Measurements from ENCODE around the gene SMIM33. TPM values are rescaled to one million over a fixed set of nuclear protein-coding genes. Genes with fewer than 3 reads are reported as not detected.
"Not testable (repeated sequence)": the region's sequence is repeated elsewhere in the genome, so short reads cannot be mapped to it uniquely, and the experiment has no call there.

The SMIM33 gene
- total RNA-seq, 1 donor from 2014 or later, result not detected

DNA sequence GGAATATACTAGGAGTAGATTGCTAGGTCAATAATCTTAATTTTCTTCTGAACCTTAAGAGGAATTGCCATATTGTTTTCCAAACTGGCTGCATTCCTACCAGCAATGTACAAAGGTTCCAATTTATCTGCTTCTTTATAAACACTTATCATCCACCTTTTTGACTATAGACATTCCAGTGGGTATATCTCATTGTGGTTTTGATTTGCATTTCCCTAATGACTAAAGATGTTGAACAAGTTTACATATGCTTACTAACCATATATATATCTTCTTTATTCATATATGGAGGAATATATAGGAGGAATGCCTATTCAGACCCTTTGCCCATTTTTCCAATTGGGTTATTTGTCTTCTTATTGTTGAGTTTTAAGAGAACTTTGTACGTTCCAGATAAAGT lies 39.1 kb upstream of the SMIM33 start:
- H3K36me3 ChIP-seq, result peaks cover 15 to 32% of the 10 kb centered on the region in 2 donors
- no peaks in the 10 kb centered on the region for H3K9me3 ChIP-seq
- H3K4me3 ChIP-seq, result no peak overlapping the region
- H3K4me1 ChIP-seq, result peaks cover 0 to 2% of the 10 kb centered on the region in 2 donors
- intact Hi-C loops (cut with DNase I), result no loop called here
- H3K27me3 ChIP-seq, result no peaks in the 10 kb centered on the region
- no peak overlapping the region for H3K27ac ChIP-seq
- DNase-seq (ENCODE audit: low spot score in 2 of 2), result no peak
- TF ChIP-seq, protein P1, sequence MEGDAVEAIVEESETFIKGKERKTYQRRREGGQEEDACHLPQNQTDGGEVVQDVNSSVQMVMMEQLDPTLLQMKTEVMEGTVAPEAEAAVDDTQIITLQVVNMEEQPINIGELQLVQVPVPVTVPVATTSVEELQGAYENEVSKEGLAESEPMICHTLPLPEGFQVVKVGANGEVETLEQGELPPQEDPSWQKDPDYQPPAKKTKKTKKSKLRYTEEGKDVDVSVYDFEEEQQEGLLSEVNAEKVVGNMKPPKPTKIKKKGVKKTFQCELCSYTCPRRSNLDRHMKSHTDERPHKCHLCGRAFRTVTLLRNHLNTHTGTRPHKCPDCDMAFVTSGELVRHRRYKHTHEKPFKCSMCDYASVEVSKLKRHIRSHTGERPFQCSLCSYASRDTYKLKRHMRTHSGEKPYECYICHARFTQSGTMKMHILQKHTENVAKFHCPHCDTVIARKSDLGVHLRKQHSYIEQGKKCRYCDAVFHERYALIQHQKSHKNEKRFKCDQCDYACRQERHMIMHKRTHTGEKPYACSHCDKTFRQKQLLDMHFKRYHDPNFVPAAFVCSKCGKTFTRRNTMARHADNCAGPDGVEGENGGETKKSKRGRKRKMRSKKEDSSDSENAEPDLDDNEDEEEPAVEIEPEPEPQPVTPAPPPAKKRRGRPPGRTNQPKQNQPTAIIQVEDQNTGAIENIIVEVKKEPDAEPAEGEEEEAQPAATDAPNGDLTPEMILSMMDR (IDR thresholded peaks at IDR 0.05), result no peak

DNA sequence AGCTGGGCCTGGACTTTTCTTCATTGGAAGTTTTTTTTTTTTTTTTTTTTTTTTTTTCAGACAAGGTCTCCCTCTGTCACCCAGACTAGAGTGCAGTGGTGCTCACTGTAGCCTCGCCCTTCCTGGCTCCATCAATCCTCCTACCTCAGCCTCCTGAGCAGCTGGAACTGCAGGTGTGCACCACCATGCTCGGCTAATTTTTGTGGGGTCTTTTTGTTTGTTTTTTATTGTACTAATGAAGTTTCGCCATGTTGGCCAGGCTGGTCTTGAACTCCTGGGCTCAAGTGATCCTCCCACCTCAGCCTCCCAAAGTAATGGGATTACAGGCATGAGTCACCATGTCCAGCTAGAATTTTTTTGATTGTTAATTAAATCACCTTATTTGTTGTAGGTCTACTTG lies 35.1 kb upstream of the SMIM33 start:
- H3K36me3 ChIP-seq, result peaks cover 4 to 24% of the 10 kb centered on the region in 2 donors
- no peaks in the 10 kb centered on the region for H3K27me3 ChIP-seq
- H3K4me1 ChIP-seq, result peaks cover 5 to 9% of the 10 kb centered on the region in 2 donors
- intact Hi-C loops (cut with DNase I), result loop anchor here (5.0 kb wide), 1 partner anchor 127 kb away; the partner anchor contains the start of gene UBE2D2
- TF ChIP-seq, protein P1 (IDR thresholded peaks at IDR 0.05), result no peak
- H3K4me3 ChIP-seq, result no peak overlapping the region
- no peak overlapping the region for H3K27ac ChIP-seq
- no peaks in the 10 kb centered on the region for H3K9me3 ChIP-seq
- peak in 1 of 2 donors; percentile 51 for DNase-seq (ENCODE audit: low spot score in 2 of 2)

DNA sequence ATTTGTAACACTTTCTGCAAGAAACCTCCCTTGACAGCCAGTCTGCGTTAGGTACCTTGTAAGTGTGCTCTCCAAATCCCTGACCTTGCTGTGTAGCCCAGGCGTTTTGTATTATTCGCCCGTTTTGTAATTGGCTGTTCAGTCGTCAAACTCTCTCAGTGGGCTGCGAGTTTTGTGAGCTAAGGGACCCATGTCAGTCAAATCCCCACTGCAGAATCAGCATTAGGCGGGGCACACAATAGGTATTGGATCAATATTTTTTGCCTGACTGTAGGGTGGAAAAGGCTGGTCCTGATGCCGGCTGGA lies 32.1 kb upstream of the SMIM33 start:
- Histone ChIP-seq H3K9me3 (no peaks in the 10 kb centered on the region), H3K4me1 (peaks cover 5 to 9% of the 10 kb centered on the region in 2 donors), H3K27me3 (no peaks in the 10 kb centered on the region), H3K36me3 (peaks cover 0 to 10% of the 10 kb centered on the region in 2 donors), H3K4me3 (peak overlapping the region; percentile 69 to 74), H3K27ac (peak overlapping the region; percentile 90 to 94)
- no peak for DNase-seq (ENCODE audit: low spot score in 2 of 2)
- intact Hi-C loops (cut with DNase I), result loop anchor here (1.0 to 5.0 kb wide), 4 partner anchors 34 to 124 kb away; partner anchors contain the start of genes SPATA24, STING1 and UBE2D2
- TF ChIP-seq, protein P1 (IDR thresholded peaks at IDR 0.05), result no peak

DNA sequence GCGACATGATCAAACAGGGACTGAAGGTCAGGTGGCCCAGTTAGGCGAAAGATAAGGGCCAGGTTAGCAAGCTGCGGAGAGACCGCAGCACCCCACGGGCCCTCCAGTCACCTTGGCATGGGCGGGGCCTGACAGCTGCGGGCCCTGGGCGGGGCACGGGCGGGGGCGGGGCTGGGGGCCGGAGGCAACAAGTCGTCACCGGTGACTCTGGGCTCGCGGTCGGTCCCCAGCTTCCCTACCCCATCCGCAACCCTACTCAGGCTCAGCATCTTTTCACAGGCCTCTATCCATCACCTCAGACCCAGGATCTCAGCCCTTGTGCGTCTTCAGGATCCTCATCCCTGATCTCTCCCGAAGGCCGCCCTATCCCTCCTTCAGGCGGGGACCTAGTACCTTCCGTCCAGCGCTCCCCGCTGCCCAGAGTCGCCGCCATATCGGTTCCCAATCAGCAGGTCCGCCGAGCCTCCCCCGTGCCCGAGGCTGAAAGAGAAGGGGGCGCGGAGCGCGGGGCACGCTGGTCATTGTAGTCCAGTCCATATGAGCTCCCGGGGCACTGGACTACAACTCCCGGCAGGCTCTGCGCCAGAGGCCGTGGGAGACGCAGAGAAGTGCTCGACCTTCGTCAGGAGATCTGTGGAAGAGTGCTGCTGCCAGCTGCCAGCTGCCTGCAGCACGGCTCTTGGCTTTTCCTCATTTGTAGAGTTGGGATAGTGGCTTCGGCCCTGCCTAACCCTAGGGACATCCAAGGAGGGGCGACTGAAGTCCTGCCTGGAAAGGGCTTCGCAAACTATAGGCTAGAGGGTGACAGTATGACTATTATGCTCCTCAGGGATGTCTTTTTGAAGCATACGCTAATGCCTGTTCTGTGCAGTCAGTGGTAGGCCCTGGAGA lies 31.5 kb upstream of the SMIM33 start, which contains the start of gene DNAJC18:
DNAJC18 (minus strand) TSS at position 513 of the 891 bp plus-strand sequence; CDS start at position 433, 80 bp downstream.
- intact Hi-C loops (cut with DNase I), result loop anchor here (1.0 to 5.0 kb wide), 4 partner anchors 34 to 123 kb away; partner anchors contain the start of genes SPATA24, STING1 and UBE2D2
- Histone ChIP-seq H3K9me3 (no peaks in the 10 kb centered on the region), H3K4me1 (peaks cover 5 to 9% of the 10 kb centered on the region in 2 donors), H3K27me3 (no peaks in the 10 kb centered on the region), H3K27ac (peak within 1 kb of the TSS; percentile 90 to 94), H3K36me3 (peaks cover 0 to 6% of the 10 kb centered on the region in 2 donors), H3K4me3 (peak within 1 kb of the TSS; percentile 69 to 74)
- peak; percentile 83 to 98 for DNase-seq (ENCODE audit: low spot score in 2 of 2)
- TF ChIP-seq, protein P1 (IDR thresholded peaks at IDR 0.05), result no peak

DNA sequence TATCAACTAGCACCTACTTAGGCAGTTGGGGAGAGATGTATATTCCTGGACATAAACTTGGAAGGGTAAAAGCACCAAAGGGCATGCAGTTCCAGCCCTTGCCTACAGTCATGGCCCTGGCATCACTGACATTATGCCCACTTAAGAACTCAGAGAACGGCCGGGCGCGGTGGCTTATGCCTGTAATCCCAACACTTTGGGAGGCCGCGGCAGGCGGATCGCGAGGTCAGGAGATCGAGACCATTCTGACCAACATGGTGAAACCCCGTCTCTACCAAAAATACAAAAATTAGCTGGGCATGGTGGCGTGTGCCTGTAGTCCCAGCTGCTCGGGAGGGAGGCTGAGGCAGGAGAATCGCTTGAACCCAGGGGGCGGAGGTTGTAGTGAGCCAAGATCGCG lies 30.4 kb upstream of the SMIM33 start:
- DNase-seq (ENCODE audit: low spot score in 2 of 2); H3K4me1 ChIP-seq; H3K9me3 ChIP-seq; H3K27ac ChIP-seq; H3K27me3 ChIP-seq; H3K4me3 ChIP-seq; intact Hi-C loops (cut with DNase I); H3K36me3 ChIP-seq: not testable (repeated sequence)

DNA sequence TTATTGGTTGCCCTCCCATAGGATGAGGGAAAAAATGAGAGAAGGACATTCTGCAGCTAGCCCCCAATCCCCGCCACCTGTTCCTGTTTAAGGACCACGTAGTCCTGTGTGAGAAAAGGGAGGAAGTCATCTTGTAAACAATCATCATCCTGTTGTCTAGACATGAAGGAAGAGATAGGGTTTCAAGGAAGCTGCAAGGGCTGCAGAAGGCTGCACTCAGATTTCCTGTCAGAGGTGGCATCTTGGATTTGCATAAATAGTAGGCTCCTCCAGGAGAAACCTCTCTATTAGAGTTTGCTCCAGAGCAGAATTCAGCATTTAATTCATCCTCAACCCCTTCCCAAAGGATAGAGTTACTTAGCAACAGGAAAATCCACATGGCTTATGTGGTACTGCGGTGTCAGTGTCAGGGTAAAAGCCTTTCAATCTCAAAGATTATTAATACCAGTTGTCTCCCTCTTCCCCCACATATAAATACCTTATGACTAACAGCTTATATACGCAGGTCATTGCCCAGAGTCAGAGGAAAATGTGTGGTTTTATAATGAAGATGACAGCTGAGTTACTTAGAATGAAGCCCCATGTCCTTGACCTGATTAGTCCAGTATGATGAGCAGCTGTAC lies 26.9 kb upstream of the SMIM33 start:
- DNase-seq (ENCODE audit: low spot score in 2 of 2), result no peak
- no peaks in the 10 kb centered on the region for H3K9me3 ChIP-seq
- no peaks in the 10 kb centered on the region for H3K27me3 ChIP-seq
- no peaks in the 10 kb centered on the region for H3K36me3 ChIP-seq
- intact Hi-C loops (cut with DNase I), result no loop called here
- H3K4me3 ChIP-seq, result no peak overlapping the region
- TF ChIP-seq, protein P1 (IDR thresholded peaks at IDR 0.05), result no peak
- H3K27ac ChIP-seq, result no peak overlapping the region
- H3K4me1 ChIP-seq, result peaks cover 0 to 5% of the 10 kb centered on the region in 2 donors

Data from ascending aorta (tissue), 2 donors.